Nephron (organoid): ENCODE measurements around the gene BRSK1.

Source experiments
- H3K27ac Mint-ChIP-seq, 3 experiments: 2 replicates each; pipeline ENCODE4 v1.8.0; 2020; ENCODE audit warnings: mixed read lengths in 3 of 3, mild to moderate bottlenecking in 2 of 3, moderate library complexity in 1 of 3
- H3K27me3 Mint-ChIP-seq: 2 replicates; pipeline ENCODE4 v1.8.0; 2021; ENCODE audit warnings: low read depth, mild to moderate bottlenecking, moderate library complexity, mixed read lengths
- H3K36me3 Mint-ChIP-seq: 2 replicates; pipeline ENCODE4 v1.8.0; 2020; ENCODE audit warnings: low read depth, mixed read lengths
- H3K4me1 Mint-ChIP-seq: 2 replicates; pipeline ENCODE4 v1.8.0; 2020; ENCODE audit warnings: mixed read lengths
- H3K4me3 Mint-ChIP-seq, 3 experiments: 2 replicates each; pipeline ENCODE4 v1.8.0; 2020; ENCODE audit warnings: mild to moderate bottlenecking in 3 of 3, mixed read lengths in 3 of 3, moderate library complexity in 2 of 3
- H3K9me3 Mint-ChIP-seq: 2 replicates; pipeline ENCODE4 v1.8.0; 2020; ENCODE audit warnings: mixed read lengths
- TF ChIP-seq, protein P1 (sequence below), 3 experiments: fragments of 200-600 bp; sonication (generic); IDR thresholded peaks; one replicate each; pipeline ENCODE4 v1.5.0; 2021; ENCODE audit warnings: antibody characterized with exemption in 3 of 3; ENCODE audit not compliant: unreplicated experiment in 3 of 3

The BRSK1 gene

DNA sequence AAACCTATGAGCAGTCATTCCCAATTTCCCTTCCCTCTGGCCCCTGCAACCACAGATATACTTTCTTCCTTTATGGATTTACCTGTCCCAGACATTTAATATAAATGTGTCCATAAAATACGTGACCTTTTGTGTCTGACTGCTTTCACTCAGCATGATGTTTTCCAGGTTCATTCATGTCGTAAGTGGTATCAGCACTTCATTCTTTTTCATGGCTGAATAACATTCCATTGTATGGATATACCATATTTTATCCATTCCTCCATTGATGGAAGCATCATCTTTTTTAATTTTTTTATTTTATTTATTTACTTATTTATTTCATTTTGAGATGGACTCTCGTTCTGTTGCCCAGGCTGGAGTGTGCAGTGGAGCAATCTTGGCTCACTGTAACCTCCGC, 17.0 kb upstream of the BRSK1 start:
- TF ChIP-seq, protein P1, sequence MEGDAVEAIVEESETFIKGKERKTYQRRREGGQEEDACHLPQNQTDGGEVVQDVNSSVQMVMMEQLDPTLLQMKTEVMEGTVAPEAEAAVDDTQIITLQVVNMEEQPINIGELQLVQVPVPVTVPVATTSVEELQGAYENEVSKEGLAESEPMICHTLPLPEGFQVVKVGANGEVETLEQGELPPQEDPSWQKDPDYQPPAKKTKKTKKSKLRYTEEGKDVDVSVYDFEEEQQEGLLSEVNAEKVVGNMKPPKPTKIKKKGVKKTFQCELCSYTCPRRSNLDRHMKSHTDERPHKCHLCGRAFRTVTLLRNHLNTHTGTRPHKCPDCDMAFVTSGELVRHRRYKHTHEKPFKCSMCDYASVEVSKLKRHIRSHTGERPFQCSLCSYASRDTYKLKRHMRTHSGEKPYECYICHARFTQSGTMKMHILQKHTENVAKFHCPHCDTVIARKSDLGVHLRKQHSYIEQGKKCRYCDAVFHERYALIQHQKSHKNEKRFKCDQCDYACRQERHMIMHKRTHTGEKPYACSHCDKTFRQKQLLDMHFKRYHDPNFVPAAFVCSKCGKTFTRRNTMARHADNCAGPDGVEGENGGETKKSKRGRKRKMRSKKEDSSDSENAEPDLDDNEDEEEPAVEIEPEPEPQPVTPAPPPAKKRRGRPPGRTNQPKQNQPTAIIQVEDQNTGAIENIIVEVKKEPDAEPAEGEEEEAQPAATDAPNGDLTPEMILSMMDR (IDR thresholded peaks at IDR 0.05; ENCODE audit: unreplicated experiment in 3 of 3) = no peak
- Mint-ChIP-seq H3K4me1 (peaks cover 7% of the 10 kb centered on the region), H3K27ac (no peak overlapping the region), H3K4me3 (no peak overlapping the region), H3K9me3 (peaks cover 9% of the 10 kb centered on the region), H3K27me3 (peaks cover 5% of the 10 kb centered on the region), H3K36me3 (peaks cover 40% of the 10 kb centered on the region)

DNA sequence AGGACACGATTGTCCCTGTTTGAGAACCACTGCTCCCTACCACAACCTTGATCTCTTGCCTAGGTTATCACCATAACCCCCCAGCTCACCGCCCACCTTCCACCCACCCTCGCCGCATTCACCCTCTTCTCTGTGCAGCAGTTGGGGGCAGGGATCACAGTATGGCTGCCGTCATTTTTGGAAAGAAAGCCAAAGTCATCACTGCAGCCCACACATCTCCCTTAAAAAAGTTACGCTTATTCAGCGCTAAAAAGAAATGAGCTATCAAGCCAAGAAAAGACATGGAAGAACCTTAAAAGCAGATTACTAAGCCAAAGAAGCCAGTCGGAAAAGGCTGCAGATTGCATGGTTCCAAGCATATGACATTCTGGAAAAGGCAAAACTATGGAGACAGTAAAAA, 14.5 kb upstream of the BRSK1 start:
- Mint-ChIP-seq H3K27ac (peak overlapping the region; percentile 19 to 96 (median 93)), H3K27me3 (peaks cover 5% of the 10 kb centered on the region)
- TF ChIP-seq, protein P1 (IDR thresholded peaks at IDR 0.05; ENCODE audit: unreplicated experiment in 3 of 3) = no peak

DNA sequence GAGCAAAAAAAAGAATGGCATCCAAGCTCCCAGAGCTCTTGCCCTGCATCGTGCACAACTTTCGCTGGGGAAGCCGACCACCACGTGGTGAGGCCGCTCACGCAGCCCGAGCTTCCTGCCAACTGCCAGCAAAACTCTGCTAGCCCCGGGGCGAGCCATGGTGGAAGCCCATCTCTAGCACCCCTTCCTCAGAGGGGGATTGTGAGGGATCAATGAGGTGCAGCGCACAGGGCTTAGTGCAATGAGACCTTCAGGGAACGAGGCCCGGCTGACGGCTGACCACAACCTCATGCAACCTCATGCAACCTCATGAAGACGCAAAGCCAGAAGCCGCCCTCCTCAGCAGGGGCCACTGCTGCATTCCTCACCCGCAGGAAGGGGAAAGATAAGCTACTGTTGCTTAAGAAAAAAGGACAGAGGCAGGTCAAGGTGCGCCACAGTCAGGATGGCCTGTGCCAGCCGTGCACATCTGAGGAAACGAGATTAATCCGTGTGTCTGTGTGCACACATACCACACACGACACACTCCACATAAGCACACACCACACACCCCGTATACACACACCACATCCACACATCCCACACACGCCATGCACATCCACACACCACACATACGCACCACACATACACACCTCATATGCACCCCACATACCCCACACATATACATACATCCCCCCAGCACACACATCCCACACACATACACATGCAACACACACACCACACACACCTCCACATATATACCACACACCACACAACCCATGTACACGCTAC, 13.4 kb upstream of the BRSK1 start:
- TF ChIP-seq, protein P1 (IDR thresholded peaks at IDR 0.05; ENCODE audit: unreplicated experiment in 3 of 3) = no peak
- peaks cover 9% of the 10 kb centered on the region for H3K9me3 Mint-ChIP-seq
- H3K36me3 Mint-ChIP-seq = peaks cover 48% of the 10 kb centered on the region
- peaks cover 5% of the 10 kb centered on the region for H3K27me3 Mint-ChIP-seq
- H3K4me3 Mint-ChIP-seq = no peak overlapping the region
- peak overlapping the region; percentile 21 to 93 (median 43) for H3K27ac Mint-ChIP-seq
- peaks cover 7% of the 10 kb centered on the region for H3K4me1 Mint-ChIP-seq

More for the DNA sequence above, 14.5 kb upstream of the BRSK1 start:
- Mint-ChIP-seq H3K4me3 (peak overlapping the region in 1 of 3 experiments; percentile 12), H3K36me3 (peaks cover 44% of the 10 kb centered on the region), H3K4me1 (peaks cover 7% of the 10 kb centered on the region), H3K9me3 (peaks cover 9% of the 10 kb centered on the region)

DNA sequence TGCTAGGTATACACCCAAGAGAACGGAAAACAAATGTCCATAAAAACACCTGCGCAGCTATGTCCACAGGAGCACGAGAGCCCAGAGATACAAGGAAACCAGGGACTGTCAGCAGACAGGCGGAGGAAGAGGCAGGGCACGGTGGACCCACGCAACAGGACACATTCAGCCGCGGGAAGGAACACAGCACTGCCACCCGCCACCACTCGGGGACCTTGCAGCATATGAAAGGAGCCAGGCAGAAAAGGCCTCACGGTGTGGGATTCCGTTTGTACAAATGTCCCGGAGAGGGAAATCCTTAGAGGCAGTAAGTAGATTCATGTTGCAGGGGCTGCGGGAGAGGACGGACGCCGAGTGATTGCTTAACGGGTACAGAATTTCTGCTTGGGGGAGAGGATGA, 11.7 kb upstream of the BRSK1 start:
- H3K9me3 Mint-ChIP-seq = peaks cover 2% of the 10 kb centered on the region
- H3K27me3 Mint-ChIP-seq = no peaks in the 10 kb centered on the region
- H3K4me3 Mint-ChIP-seq = no peak overlapping the region
- no peak overlapping the region for H3K27ac Mint-ChIP-seq
- H3K4me1 Mint-ChIP-seq = peaks cover 7% of the 10 kb centered on the region
- H3K36me3 Mint-ChIP-seq = peaks cover 45% of the 10 kb centered on the region
- TF ChIP-seq, protein P1 (IDR thresholded peaks at IDR 0.05; ENCODE audit: unreplicated experiment in 3 of 3) = no peak

DNA sequence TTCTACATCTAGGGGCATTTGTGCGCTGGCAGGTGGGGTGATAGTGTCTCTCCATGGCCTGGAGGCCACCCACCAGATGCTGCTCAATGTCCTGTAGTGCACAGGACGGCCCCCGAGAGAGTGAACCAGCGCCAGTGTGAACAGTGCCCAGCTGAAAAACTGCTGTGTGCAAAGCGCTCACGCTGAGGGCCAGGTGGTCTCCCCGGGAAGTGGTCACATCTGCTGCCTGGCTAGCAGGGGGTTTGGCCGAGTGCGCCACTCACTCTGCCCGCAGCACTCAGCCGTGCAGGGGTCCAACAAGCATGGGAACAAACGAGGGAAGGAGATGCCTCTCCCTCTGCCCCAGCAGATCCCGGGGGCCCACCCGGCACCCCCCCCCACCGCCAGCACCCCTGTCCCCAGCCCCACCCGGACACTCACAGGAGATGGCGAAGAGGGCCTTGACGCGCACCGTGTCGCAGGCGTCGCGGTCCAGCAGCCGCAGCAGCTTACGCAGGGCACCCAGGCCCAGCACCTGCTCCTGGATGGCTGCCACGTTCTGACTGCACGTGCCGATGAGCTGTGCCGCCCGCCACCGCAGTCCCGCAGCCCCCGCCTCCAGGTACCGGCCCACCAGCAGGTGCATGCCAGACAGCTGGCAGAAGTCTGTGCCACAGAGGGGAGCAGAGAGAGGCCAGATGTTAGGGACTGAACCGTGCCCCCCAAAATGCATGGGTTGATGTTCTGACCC, 9.7 kb upstream of the BRSK1 start:
- Mint-ChIP-seq H3K9me3 (no peaks in the 10 kb centered on the region), H3K4me3 (no peak overlapping the region), H3K4me1 (peaks cover 6% of the 10 kb centered on the region), H3K27me3 (no peaks in the 10 kb centered on the region), H3K27ac (no peak overlapping the region), H3K36me3 (peaks cover 37% of the 10 kb centered on the region)
- TF ChIP-seq, protein P1 (IDR thresholded peaks at IDR 0.05; ENCODE audit: unreplicated experiment in 3 of 3) = no peak
